MG63 (cell line): Measurements from ENCODE around the gene SGPP2. TPM values are rescaled to one million over a fixed set of nuclear protein-coding genes. Genes with fewer than 3 reads are reported as not detected.
"Not testable (repeated sequence)": the region's sequence is repeated elsewhere in the genome, so short reads cannot be mapped to it uniquely, and the experiment has no call there.

Source experiments
- DNase-seq: peaks from one replicate; pipeline ENCODE4 v3.0.0-alpha.2; 2020
- H3K27me3 ChIP-seq: fragments of 250-450 bp; sonication (Bioruptor Pico); 2 replicates; pipeline ENCODE4 v1.5.1; 2020; ENCODE audit warnings: mild to moderate bottlenecking, moderate library complexity
- H3K36me3 ChIP-seq: fragments of 250-450 bp; sonication (Bioruptor Pico); 2 replicates; pipeline ENCODE4 v1.5.1; 2020; ENCODE audit warnings: mild to moderate bottlenecking, moderate library complexity
- H3K4me3 ChIP-seq: fragments of 250-450 bp; sonication (Bioruptor Pico); 2 replicates; pipeline ENCODE4 v1.5.1; 2020; ENCODE audit warnings: mild to moderate bottlenecking, moderate library complexity
- H3K9me3 ChIP-seq: fragments of 250-450 bp; sonication (Bioruptor Pico); 2 replicates; pipeline ENCODE4 v1.5.1; 2020; ENCODE audit warnings: mild to moderate bottlenecking, moderate library complexity
- total RNA-seq: library from RNA; depleted of rRNA; stranded (reverse); fragments of >200 nt; shearing (Covaris generic); gene quantifications from 2 replicates; pipeline ENCODE4 v1.2.3, GENCODE V29; 2014; ENCODE audit warnings: low replicate concordance

SGPP2 gene
- total RNA-seq, 1 experiment from 2014 or later = not detected

- Histone ChIP-seq H3K9me3 (no peaks in the 10 kb centered on the region), H3K4me3 (no peak overlapping the region), H3K36me3 (no peaks in the 10 kb centered on the region), H3K27me3 (no peaks in the 10 kb centered on the region; the same call in 1 of the 2 replicates)
- DNase-seq = no peak
Observed at GRCh38 chr2:222421626-222422025, 2.7 kb upstream of the SGPP2 start.

- no peak for DNase-seq
- no peaks in the 10 kb centered on the region; the same call in 1 of the 2 replicates for H3K27me3 ChIP-seq
- no peaks in the 10 kb centered on the region for H3K36me3 ChIP-seq
- H3K4me3 ChIP-seq = no peak overlapping the region
- no peaks in the 10 kb centered on the region for H3K9me3 ChIP-seq
Observed at GRCh38 chr2:222423186-222423585, 1.2 kb upstream of the SGPP2 start.

GRCh38 chr2:222423632-222424275 lies 589 bp upstream of the SGPP2 start:
- Histone ChIP-seq H3K27me3 (no peaks in the 10 kb centered on the region; the same call in 1 of the 2 replicates), H3K36me3 (no peaks in the 10 kb centered on the region), H3K4me3 (no peak overlapping the region), H3K9me3 (no peaks in the 10 kb centered on the region)
- DNase-seq = no peak

- no peak for DNase-seq
- Histone ChIP-seq H3K9me3 (no peaks in the 10 kb centered on the region), H3K27me3 (no peaks in the 10 kb centered on the region; the same call in 1 of the 2 replicates), H3K4me3 (no peak overlapping the region), H3K36me3 (no peaks in the 10 kb centered on the region)
Observed at GRCh38 chr2:222424729-222425671, 657 bp downstream of the SGPP2 start.

GRCh38 chr2:222427646-222428301 lies 3.4 kb downstream of the SGPP2 start:
- no peaks in the 10 kb centered on the region; the same call in 1 of the 2 replicates for H3K27me3 ChIP-seq
- H3K9me3 ChIP-seq = no peaks in the 10 kb centered on the region
- H3K36me3 ChIP-seq = no peaks in the 10 kb centered on the region
- no peak overlapping the region for H3K4me3 ChIP-seq
- no peak for DNase-seq

GRCh38 chr2:222430071-222430470 lies 5.7 kb downstream of the SGPP2 start:
- DNase-seq = no peak
- no peaks in the 10 kb centered on the region for H3K36me3 ChIP-seq
- no peaks in the 10 kb centered on the region; the same call in 1 of the 2 replicates for H3K27me3 ChIP-seq
- H3K9me3 ChIP-seq = no peaks in the 10 kb centered on the region
- H3K4me3 ChIP-seq = no peak overlapping the region

GRCh38 chr2:222430681-222431080 lies 6.3 kb downstream of the SGPP2 start:
- H3K4me3 ChIP-seq = no peak overlapping the region
- DNase-seq = no peak
- H3K9me3 ChIP-seq = no peaks in the 10 kb centered on the region
- no peaks in the 10 kb centered on the region for H3K27me3 ChIP-seq
- no peaks in the 10 kb centered on the region for H3K36me3 ChIP-seq

- DNase-seq = no peak
- no peak overlapping the region for H3K4me3 ChIP-seq
- H3K27me3 ChIP-seq = no peaks in the 10 kb centered on the region
- no peaks in the 10 kb centered on the region for H3K36me3 ChIP-seq
- H3K9me3 ChIP-seq = no peaks in the 10 kb centered on the region
Observed at GRCh38 chr2:222431869-222432268, 7.5 kb downstream of the SGPP2 start.

- Histone ChIP-seq H3K27me3 (no peaks in the 10 kb centered on the region), H3K4me3 (no peak overlapping the region), H3K36me3 (no peaks in the 10 kb centered on the region), H3K9me3 (no peaks in the 10 kb centered on the region)
- no peak for DNase-seq
Observed at GRCh38 chr2:222433332-222434173, 9.2 kb downstream of the SGPP2 start.

GRCh38 chr2:222434204-222434603 lies 9.9 kb downstream of the SGPP2 start:
- DNase-seq = no peak

GRCh38 chr2:222435400-222436039 lies 11.2 kb downstream of the SGPP2 start:
- H3K9me3 ChIP-seq, H3K27me3 ChIP-seq, DNase-seq, H3K4me3 ChIP-seq, H3K36me3 ChIP-seq: not testable (repeated sequence)

More at GRCh38 chr2:222434204-222434603, 9.9 kb downstream of the SGPP2 start:
- no peak overlapping the region for H3K4me3 ChIP-seq
- H3K9me3 ChIP-seq = no peaks in the 10 kb centered on the region
- H3K27me3 ChIP-seq = no peaks in the 10 kb centered on the region
- H3K36me3 ChIP-seq = no peaks in the 10 kb centered on the region

- DNase-seq = no peak
- H3K9me3 ChIP-seq = no peaks in the 10 kb centered on the region
- no peaks in the 10 kb centered on the region for H3K36me3 ChIP-seq
- H3K27me3 ChIP-seq = no peaks in the 10 kb centered on the region
- H3K4me3 ChIP-seq = no peak overlapping the region
Observed at GRCh38 chr2:222436040-222436413, 11.7 kb downstream of the SGPP2 start.

GRCh38 chr2:222439692-222440091 lies 15.3 kb downstream of the SGPP2 start:
- DNase-seq = no peak
- Histone ChIP-seq H3K9me3 (no peaks in the 10 kb centered on the region), H3K36me3 (no peaks in the 10 kb centered on the region), H3K27me3 (no peaks in the 10 kb centered on the region), H3K4me3 (no peak overlapping the region)

- H3K4me3 ChIP-seq = no peak overlapping the region
- no peaks in the 10 kb centered on the region for H3K27me3 ChIP-seq
- no peaks in the 10 kb centered on the region for H3K9me3 ChIP-seq
- no peaks in the 10 kb centered on the region for H3K36me3 ChIP-seq
- peak; percentile 73 for DNase-seq
Observed at GRCh38 chr2:222440673-222441422, 16.5 kb downstream of the SGPP2 start.

- no peaks in the 10 kb centered on the region for H3K9me3 ChIP-seq
- H3K27me3 ChIP-seq = no peaks in the 10 kb centered on the region
- no peaks in the 10 kb centered on the region for H3K36me3 ChIP-seq
- H3K4me3 ChIP-seq = no peak overlapping the region
- DNase-seq = no peak
Observed at GRCh38 chr2:222442665-222443064, 18.3 kb downstream of the SGPP2 start.
